ENCODE data around the gene SASH1.

The SASH1 gene

DNA sequence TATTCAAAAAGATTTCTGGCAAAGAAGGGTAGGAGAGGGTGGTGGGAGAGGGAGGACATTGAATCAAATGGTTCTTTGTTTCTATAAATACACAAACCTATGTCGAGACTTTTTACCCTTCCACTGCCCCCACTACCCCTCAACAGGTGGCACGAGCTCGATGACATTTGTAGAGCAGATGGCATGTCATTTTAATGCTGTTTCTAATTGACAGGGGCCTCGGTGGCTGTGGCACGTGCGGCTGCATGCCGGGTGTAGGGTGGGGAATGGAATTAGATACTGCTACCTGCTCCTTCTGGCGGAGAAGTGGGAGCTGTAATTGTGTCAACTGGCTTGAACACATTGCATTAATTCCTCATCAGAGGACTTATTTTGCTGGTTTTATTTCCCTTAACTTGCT is 29.1 kb upstream of the SASH1 start:
- POLR2A ChIA-PET (ENCODE audit: low non-redundant PET): no interaction called here
- H3K27ac ChIP-seq: no peak overlapping the region
- DNase-seq (ENCODE audit: low spot score): no peak
- CTCF ChIA-PET: no interaction called here
- TF ChIP-seq, protein P1, sequence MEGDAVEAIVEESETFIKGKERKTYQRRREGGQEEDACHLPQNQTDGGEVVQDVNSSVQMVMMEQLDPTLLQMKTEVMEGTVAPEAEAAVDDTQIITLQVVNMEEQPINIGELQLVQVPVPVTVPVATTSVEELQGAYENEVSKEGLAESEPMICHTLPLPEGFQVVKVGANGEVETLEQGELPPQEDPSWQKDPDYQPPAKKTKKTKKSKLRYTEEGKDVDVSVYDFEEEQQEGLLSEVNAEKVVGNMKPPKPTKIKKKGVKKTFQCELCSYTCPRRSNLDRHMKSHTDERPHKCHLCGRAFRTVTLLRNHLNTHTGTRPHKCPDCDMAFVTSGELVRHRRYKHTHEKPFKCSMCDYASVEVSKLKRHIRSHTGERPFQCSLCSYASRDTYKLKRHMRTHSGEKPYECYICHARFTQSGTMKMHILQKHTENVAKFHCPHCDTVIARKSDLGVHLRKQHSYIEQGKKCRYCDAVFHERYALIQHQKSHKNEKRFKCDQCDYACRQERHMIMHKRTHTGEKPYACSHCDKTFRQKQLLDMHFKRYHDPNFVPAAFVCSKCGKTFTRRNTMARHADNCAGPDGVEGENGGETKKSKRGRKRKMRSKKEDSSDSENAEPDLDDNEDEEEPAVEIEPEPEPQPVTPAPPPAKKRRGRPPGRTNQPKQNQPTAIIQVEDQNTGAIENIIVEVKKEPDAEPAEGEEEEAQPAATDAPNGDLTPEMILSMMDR (conservative IDR thresholded peaks at IDR 0.05; ENCODE audit: low read depth): no peak

GRCh38 chr6:148316308-148316707 is 26.3 kb upstream of the SASH1 start:
- CTCF ChIA-PET: interaction anchor here (1.1 kb wide), 1 partner anchor 13 kb away, joined by 3 read pairs; no protein-coding TSS in a partner anchor
- no peak overlapping the region for H3K27ac ChIP-seq
- DNase-seq (ENCODE audit: low spot score): no peak
- POLR2A ChIA-PET (ENCODE audit: low non-redundant PET): no interaction called here
- TF ChIP-seq, protein P1 (conservative IDR thresholded peaks at IDR 0.05; ENCODE audit: low read depth): no peak

GRCh38 chr6:148317051-148317450 is 25.6 kb upstream of the SASH1 start:
- no peak for DNase-seq (ENCODE audit: low spot score)
- TF ChIP-seq, protein P1 (conservative IDR thresholded peaks at IDR 0.05; ENCODE audit: low read depth): no peak
- POLR2A ChIA-PET (ENCODE audit: low non-redundant PET): no interaction called here
- no peak overlapping the region for H3K27ac ChIP-seq
- CTCF ChIA-PET: interaction anchor here (0.5 to 1.1 kb wide), 2 partner anchors 14 to 67 kb away, joined by 3 read pairs; no protein-coding TSS in a partner anchor

DNA sequence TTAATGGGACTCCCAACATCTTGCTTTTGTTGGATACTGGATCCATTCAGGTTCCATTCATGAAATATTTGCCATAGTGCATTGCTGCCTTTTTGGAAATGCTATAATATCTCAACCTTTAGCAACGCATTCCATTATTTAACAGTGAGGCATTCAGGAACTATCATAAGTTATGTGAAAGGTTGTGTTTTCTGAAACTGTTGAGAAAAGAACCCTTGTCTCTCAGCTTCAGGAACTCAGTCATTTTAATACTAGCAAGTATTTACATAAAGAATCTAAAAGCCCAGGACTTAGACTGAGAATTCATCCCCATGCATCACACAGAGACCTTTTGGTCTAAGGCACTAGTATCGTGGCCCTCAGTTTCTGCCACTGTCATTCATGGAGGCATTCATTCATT is 24.9 kb upstream of the SASH1 start:
- POLR2A ChIA-PET (ENCODE audit: low non-redundant PET): no interaction called here
- TF ChIP-seq, protein P1 (conservative IDR thresholded peaks at IDR 0.05; ENCODE audit: low read depth): no peak
- no peak for DNase-seq (ENCODE audit: low spot score)
- H3K27ac ChIP-seq: no peak overlapping the region
- CTCF ChIA-PET: no interaction called here

- TF ChIP-seq, protein P1 (conservative IDR thresholded peaks at IDR 0.05; ENCODE audit: low read depth): no peak
- POLR2A ChIA-PET (ENCODE audit: low non-redundant PET): no interaction called here
- CTCF ChIA-PET: no interaction called here
- no peak overlapping the region for H3K27ac ChIP-seq
- DNase-seq (ENCODE audit: low spot score): no peak
Observed at GRCh38 chr6:148322704-148323103, 19.9 kb upstream of the SASH1 start.

- CTCF ChIA-PET: interaction anchor here (0.6 kb wide), 1 partner anchor 141 kb away, joined by 3 read pairs; no protein-coding TSS in a partner anchor
- no peak for DNase-seq (ENCODE audit: low spot score)
- POLR2A ChIA-PET (ENCODE audit: low non-redundant PET): no interaction called here
- TF ChIP-seq, protein P1 (conservative IDR thresholded peaks at IDR 0.05; ENCODE audit: low read depth): no peak
- H3K27ac ChIP-seq: no peak overlapping the region
Observed at GRCh38 chr6:148323344-148323743, 19.3 kb upstream of the SASH1 start.

Measured in RWPE1 (cell line).